Hepatocyte (in vitro differentiated cells): ENCODE data around the gene ARAP3. TPM values are rescaled to one million over a fixed set of nuclear protein-coding genes. Genes with fewer than 3 reads are reported as not detected.

ENCODE experiments used
- DNase-seq: peaks from one replicate; pipeline ENCODE4 v3.0.0-alpha.2; 2016; ENCODE audit warnings: low spot score
- H2AFZ ChIP-seq: fragments of 200-600 bp; sonication (generic); 2 replicates; pipeline ENCODE4 v1.6.0; 2016; ENCODE audit warnings: antibody characterized with exemption, mild to moderate bottlenecking
- H3K27ac ChIP-seq: fragments of 200-600 bp; sonication (generic); 2 replicates; pipeline ENCODE4 v1.5.1; 2016; ENCODE audit warnings: mild to moderate bottlenecking
- H3K27me3 ChIP-seq: fragments of 200-600 bp; sonication (generic); 2 replicates; pipeline ENCODE4 v1.6.1; 2016
- H3K36me3 ChIP-seq: fragments of 200-600 bp; sonication (generic); replicated peaks from 2 replicates; pipeline ENCODE4 v1.5.1; 2016; ENCODE audit warnings: low read depth; ENCODE audit not compliant: insufficient read depth
- H3K4me1 ChIP-seq: fragments of 200-600 bp; sonication (generic); 2 replicates; pipeline ENCODE4 v1.5.1; 2016; ENCODE audit warnings: mild to moderate bottlenecking, moderate library complexity; ENCODE audit not compliant: insufficient read depth
- H3K4me2 ChIP-seq: fragments of 200-600 bp; sonication (generic); 2 replicates; pipeline ENCODE4 v1.6.0; 2016
- H3K4me3 ChIP-seq: fragments of 200-600 bp; sonication (generic); 2 replicates; pipeline ENCODE4 v1.5.1; 2016; ENCODE audit warnings: mild to moderate bottlenecking
- H3K79me2 ChIP-seq: fragments of 200-600 bp; sonication (generic); 2 replicates; pipeline ENCODE4 v1.6.0; 2017; ENCODE audit warnings: mild to moderate bottlenecking
- H3K9me2 ChIP-seq: fragments of 200-600 bp; sonication (generic); replicated peaks from 2 replicates; pipeline ENCODE4 v1.6.0; 2017; ENCODE audit warnings: mild to moderate bottlenecking; ENCODE audit not compliant: insufficient read depth
- H3K9me3 ChIP-seq: fragments of 200-600 bp; sonication (generic); 2 replicates; pipeline ENCODE4 v1.5.1; 2016; ENCODE audit warnings: low read depth, mild to moderate bottlenecking
- H4K20me1 ChIP-seq: fragments of 200-600 bp; sonication (generic); 2 replicates; pipeline ENCODE4 v1.6.0; 2016; ENCODE audit warnings: mild to moderate bottlenecking; ENCODE audit not compliant: insufficient read depth, poor library complexity, severe bottlenecking
- EZH2 ChIP-seq: fragments of 200-600 bp; sonication (generic); IDR thresholded peaks from 2 replicates; pipeline ENCODE4 v1.6.1; 2016; ENCODE audit warnings: antibody characterized with exemption, mild to moderate bottlenecking, borderline replicate concordance
- EZH2phosphoT487 ChIP-seq: fragments of 200-600 bp; sonication (generic); IDR thresholded peaks from one replicate; pipeline ENCODE4 v1.6.1; 2018; ENCODE audit warnings: antibody characterized with exemption, mild to moderate bottlenecking, low read depth, moderate library complexity; ENCODE audit not compliant: unreplicated experiment, severe bottlenecking
- WGBS: methylation state at CpG from one replicate; pipeline ENCODE4 v1.1.6; 2016; ENCODE audit warnings: low lambda C conversion rate; ENCODE audit errors: missing lambda C conversion rate; 5-methylcytosine and 5-hydroxymethylcytosine counted together
- polyA plus RNA-seq: library from polyadenylated mRNA; unstranded; fragments of >200 nt; fragmentation: Nextera tagmentation; extraction: Ambion mirVana; gene quantifications from 2 replicates; pipeline ENCODE4 v1.2.1, GENCODE V29; 2016
- total RNA-seq: library from RNA; depleted of rRNA; stranded (reverse); fragments of >200 nt; gene quantifications from 2 replicates; pipeline ENCODE4 v1.2.3, GENCODE V29; 2014
- TF ChIP-seq, protein P1 (sequence below): fragments of 200-600 bp; sonication (generic); IDR thresholded peaks from 2 replicates; pipeline ENCODE4 v1.5.1; 2016; ENCODE audit warnings: antibody characterized with exemption, mild to moderate bottlenecking; ENCODE audit not compliant: poor library complexity

ARAP3 gene
- total and polyA plus RNA-seq, 2 experiments from 2014 or later: 5.1 to 8.6 TPM

DNA sequence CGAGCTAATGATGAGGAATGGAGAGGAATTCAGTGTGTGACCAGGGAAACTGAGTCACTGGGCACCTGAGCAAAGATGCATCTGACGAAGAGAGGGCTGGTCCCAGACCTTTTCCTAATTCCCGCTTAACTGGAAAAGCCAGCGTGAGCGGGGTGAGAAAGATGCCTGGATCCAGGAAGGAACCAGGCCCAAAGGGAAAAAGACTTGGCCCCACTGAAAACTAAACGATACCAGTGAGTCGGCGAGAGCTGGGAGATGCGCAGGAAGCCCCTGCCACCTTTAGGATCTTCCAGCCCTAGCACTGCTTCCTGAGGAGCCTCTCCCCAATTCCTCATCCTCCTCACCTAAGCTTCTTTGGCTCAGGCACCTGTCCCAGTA is 30.3 kb downstream of the ARAP3 start:
- Histone ChIP-seq H3K79me2 (no peaks in the 10 kb centered on the region), H3K4me3 (peak overlapping the region; percentile 70), H3K27me3 (no peaks in the 10 kb centered on the region), H3K9me2 (no peaks in the 10 kb centered on the region), H3K36me3 (no peaks in the 10 kb centered on the region), H3K4me1 (peaks cover 5% of the 10 kb centered on the region), H3K9me3 (no peaks in the 10 kb centered on the region), H4K20me1 (no peaks in the 10 kb centered on the region), H3K27ac (no peak overlapping the region), H2AFZ (peak overlapping the region; percentile 87), H3K4me2 (peak overlapping the region; percentile 88)
- TF ChIP-seq EZH2phosphoT487 (no peak), EZH2 (no peak)
- TF ChIP-seq, protein P1, sequence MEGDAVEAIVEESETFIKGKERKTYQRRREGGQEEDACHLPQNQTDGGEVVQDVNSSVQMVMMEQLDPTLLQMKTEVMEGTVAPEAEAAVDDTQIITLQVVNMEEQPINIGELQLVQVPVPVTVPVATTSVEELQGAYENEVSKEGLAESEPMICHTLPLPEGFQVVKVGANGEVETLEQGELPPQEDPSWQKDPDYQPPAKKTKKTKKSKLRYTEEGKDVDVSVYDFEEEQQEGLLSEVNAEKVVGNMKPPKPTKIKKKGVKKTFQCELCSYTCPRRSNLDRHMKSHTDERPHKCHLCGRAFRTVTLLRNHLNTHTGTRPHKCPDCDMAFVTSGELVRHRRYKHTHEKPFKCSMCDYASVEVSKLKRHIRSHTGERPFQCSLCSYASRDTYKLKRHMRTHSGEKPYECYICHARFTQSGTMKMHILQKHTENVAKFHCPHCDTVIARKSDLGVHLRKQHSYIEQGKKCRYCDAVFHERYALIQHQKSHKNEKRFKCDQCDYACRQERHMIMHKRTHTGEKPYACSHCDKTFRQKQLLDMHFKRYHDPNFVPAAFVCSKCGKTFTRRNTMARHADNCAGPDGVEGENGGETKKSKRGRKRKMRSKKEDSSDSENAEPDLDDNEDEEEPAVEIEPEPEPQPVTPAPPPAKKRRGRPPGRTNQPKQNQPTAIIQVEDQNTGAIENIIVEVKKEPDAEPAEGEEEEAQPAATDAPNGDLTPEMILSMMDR: no peak
- 60% methylated on average over 9 of the region's 9 CpGs for WGBS
- DNase-seq: no peak

- Histone ChIP-seq H3K4me3 (peak within 1 kb of the TSS; percentile 70), H4K20me1 (no peaks in the 10 kb centered on the region), H3K27me3 (no peaks in the 10 kb centered on the region), H2AFZ (peak within 1 kb of the TSS; percentile 87), H3K4me2 (peak within 1 kb of the TSS; percentile 88), H3K4me1 (peaks cover 5% of the 10 kb centered on the region), H3K36me3 (no peaks in the 10 kb centered on the region), H3K9me3 (no peaks in the 10 kb centered on the region), H3K27ac (no peak within 1 kb of the TSS), H3K9me2 (no peaks in the 10 kb centered on the region), H3K79me2 (no peaks in the 10 kb centered on the region)
- DNase-seq: peak; percentile 93
- 4% methylated on average over 37 of the region's 50 CpGs for WGBS
- no peak for TF ChIP-seq EZH2phosphoT487
- TF ChIP-seq EZH2: no peak
- TF ChIP-seq, protein P1: no peak
These were observed 30.9 kb downstream of the ARAP3 start, which contains the start of gene FCHSD1 for GRCh38 chr5:141650851-141651727. Gene FCHSD1 (minus strand): TSS chr5:141651418. CDS start chr5:141651368, 50 bp downstream.

DNA sequence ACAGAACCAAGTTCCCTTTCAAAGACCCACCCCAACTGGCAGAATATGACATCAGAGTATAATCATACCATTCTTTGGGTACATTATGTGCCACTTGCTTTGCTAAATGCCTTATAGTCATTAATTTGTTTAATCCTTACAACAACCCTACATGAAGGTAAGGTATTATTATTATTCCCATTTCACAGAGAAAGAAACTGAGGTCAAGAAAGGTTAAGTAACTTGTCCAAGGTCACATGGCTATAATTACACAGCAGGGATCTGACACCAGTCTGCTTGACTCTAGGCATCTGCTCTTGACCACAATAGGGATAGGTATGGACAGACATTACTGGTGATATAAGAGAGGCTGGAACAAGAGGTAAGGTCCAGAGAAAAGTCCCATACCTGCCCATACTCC is 32.1 kb downstream of the ARAP3 start:
- no peaks in the 10 kb centered on the region for H3K9me3 ChIP-seq
- H3K27me3 ChIP-seq: no peaks in the 10 kb centered on the region
- no peak overlapping the region for H3K27ac ChIP-seq
- H2AFZ ChIP-seq: no peak overlapping the region
- DNase-seq: no peak
- H4K20me1 ChIP-seq: no peaks in the 10 kb centered on the region
- no peak overlapping the region for H3K4me3 ChIP-seq
- H3K79me2 ChIP-seq: no peaks in the 10 kb centered on the region
- H3K36me3 ChIP-seq: no peaks in the 10 kb centered on the region
- H3K4me1 ChIP-seq: peaks cover 5% of the 10 kb centered on the region
- H3K9me2 ChIP-seq: no peaks in the 10 kb centered on the region
- H3K4me2 ChIP-seq: no peak overlapping the region
- no peak for TF ChIP-seq EZH2
- TF ChIP-seq, protein P1: no peak
- TF ChIP-seq EZH2phosphoT487: no peak
